ENCODE results near the gene PNPO. TPM values are rescaled to one million over a fixed set of nuclear protein-coding genes. Genes with fewer than 3 reads are reported as not detected.

The PNPO gene
- total RNA-seq, 2 experiments from 2014 or later: 14.7 to 33.8 TPM

DNA sequence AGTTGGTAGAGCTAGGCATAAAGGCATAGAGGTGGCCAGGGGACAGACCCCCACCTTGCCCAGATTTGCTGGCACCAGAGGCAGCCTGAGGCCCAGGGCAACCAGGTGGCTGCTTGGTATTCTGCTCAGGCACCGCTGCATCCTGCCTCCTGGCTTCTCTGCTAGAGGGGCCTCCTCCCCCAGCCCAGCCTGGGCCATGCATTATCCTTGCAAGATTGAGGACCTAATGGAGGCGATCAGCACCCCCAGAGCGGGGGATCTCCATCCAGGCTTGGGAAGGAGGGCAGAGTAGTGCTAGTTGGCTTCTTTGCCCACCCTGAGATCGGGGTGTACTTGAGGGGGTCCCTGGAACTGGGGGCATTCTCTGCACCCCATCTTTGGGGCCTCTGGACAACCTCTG, 53.4 kb downstream of the PNPO start:
- no peaks in the 10 kb centered on the region for H3K4me1 ChIP-seq (ENCODE audit: insufficient read depth, low read length, poor library complexity, severe bottlenecking)
- no peaks in the 10 kb centered on the region for H3K36me3 ChIP-seq (ENCODE audit: insufficient read depth, low read length)
- H3K9me3 ChIP-seq (ENCODE audit: low read length): no peaks in the 10 kb centered on the region
- intact Hi-C loops (cut with micrococcal nuclease; ENCODE audit: unreplicated experiment): no loop called here
- H3K27ac ChIP-seq (ENCODE audit: low read depth, low read length, poor library complexity, severe bottlenecking): no peak overlapping the region
- H3K79me2 ChIP-seq (ENCODE audit: insufficient read depth, low read depth, low read length): no peaks in the 10 kb centered on the region
- H3K4me2 ChIP-seq (ENCODE audit: low read length): no peak overlapping the region
- H4K20me1 ChIP-seq (ENCODE audit: insufficient read depth, low read length): no peaks in the 10 kb centered on the region
- TF ChIP-seq, protein P1, sequence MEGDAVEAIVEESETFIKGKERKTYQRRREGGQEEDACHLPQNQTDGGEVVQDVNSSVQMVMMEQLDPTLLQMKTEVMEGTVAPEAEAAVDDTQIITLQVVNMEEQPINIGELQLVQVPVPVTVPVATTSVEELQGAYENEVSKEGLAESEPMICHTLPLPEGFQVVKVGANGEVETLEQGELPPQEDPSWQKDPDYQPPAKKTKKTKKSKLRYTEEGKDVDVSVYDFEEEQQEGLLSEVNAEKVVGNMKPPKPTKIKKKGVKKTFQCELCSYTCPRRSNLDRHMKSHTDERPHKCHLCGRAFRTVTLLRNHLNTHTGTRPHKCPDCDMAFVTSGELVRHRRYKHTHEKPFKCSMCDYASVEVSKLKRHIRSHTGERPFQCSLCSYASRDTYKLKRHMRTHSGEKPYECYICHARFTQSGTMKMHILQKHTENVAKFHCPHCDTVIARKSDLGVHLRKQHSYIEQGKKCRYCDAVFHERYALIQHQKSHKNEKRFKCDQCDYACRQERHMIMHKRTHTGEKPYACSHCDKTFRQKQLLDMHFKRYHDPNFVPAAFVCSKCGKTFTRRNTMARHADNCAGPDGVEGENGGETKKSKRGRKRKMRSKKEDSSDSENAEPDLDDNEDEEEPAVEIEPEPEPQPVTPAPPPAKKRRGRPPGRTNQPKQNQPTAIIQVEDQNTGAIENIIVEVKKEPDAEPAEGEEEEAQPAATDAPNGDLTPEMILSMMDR (conservative IDR thresholded peaks at IDR 0.05; ENCODE audit: low read length): no peak
- TF ChIP-seq EZH2phosphoT487 (IDR thresholded peaks at IDR 0.05; ENCODE audit: borderline replicate concordance, low read depth, low read length): no peak
- H2AFZ ChIP-seq (ENCODE audit: low read length): no peak overlapping the region
- H3K4me3 ChIP-seq (ENCODE audit: low read depth, low read length, poor library complexity, severe bottlenecking): no peak overlapping the region
- no TSS peak for BruUV-seq (replicated peaks)
- POLR2A ChIA-PET: no interaction called here
- CTCF ChIA-PET (ENCODE audit: unreplicated experiment): no interaction called here
- no peaks in the 10 kb centered on the region for H3K9me2 ChIP-seq (ENCODE audit: insufficient read depth, low read length)
- no peak for DNase-seq (ENCODE audit: low spot score)

DNA sequence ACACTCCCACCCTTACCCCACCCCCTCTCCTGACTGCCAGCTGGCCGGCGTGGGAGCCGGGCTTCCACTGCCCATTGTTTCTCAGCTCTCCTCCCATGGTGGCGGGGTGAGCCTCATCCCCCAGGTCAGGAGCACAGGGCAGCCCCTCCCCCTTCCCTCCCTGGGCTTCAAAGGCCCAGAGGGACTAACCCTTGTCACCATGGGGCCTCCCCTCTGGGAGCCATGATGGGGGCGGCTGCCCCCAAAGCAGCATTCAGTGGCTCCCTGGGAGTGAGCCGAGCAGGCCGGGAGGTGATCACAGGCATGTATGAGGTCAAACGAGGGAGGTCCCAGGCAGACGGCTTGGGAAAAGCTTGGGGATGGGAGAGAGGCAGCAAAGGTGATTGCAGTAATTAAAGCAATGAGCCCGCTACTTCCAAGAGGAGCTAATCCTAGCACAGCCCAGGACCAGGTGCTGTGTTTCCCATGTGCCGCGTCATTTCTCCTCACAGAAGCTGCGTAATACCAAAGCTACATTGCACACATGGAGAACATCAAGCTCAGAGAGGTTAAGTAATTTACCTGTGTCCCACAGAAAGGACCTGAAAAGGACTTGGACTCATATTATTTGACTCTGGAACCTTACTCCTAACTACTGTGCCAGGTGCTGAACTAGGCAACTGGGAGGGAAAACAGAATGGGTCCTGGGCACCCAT, 54.0 kb downstream of the PNPO start:
- no peaks in the 10 kb centered on the region for H3K79me2 ChIP-seq (ENCODE audit: insufficient read depth, low read depth, low read length)
- H4K20me1 ChIP-seq (ENCODE audit: insufficient read depth, low read length): no peaks in the 10 kb centered on the region
- no peaks in the 10 kb centered on the region for H3K9me2 ChIP-seq (ENCODE audit: insufficient read depth, low read length)
- H3K36me3 ChIP-seq (ENCODE audit: insufficient read depth, low read length): no peaks in the 10 kb centered on the region
- TF ChIP-seq, protein P1 (conservative IDR thresholded peaks at IDR 0.05; ENCODE audit: low read length): no peak
- TF ChIP-seq EZH2phosphoT487 (IDR thresholded peaks at IDR 0.05; ENCODE audit: borderline replicate concordance, low read depth, low read length): no peak
- DNase-seq (ENCODE audit: low spot score): no peak
- H3K4me2 ChIP-seq (ENCODE audit: low read length): no peak overlapping the region
- no TSS peak for BruUV-seq (replicated peaks)
- no peaks in the 10 kb centered on the region for H3K4me1 ChIP-seq (ENCODE audit: insufficient read depth, low read length, poor library complexity, severe bottlenecking)
- H3K27ac ChIP-seq (ENCODE audit: low read depth, low read length, poor library complexity, severe bottlenecking): no peak overlapping the region
- H3K9me3 ChIP-seq (ENCODE audit: low read length): no peaks in the 10 kb centered on the region
- no peak overlapping the region for H3K4me3 ChIP-seq (ENCODE audit: low read depth, low read length, poor library complexity, severe bottlenecking)
- H2AFZ ChIP-seq (ENCODE audit: low read length): no peak overlapping the region
- intact Hi-C loops (cut with micrococcal nuclease; ENCODE audit: unreplicated experiment): no loop called here
- ChIA-PET POLR2A (no interaction called here), CTCF (ENCODE audit: unreplicated experiment) (no interaction called here)

DNA sequence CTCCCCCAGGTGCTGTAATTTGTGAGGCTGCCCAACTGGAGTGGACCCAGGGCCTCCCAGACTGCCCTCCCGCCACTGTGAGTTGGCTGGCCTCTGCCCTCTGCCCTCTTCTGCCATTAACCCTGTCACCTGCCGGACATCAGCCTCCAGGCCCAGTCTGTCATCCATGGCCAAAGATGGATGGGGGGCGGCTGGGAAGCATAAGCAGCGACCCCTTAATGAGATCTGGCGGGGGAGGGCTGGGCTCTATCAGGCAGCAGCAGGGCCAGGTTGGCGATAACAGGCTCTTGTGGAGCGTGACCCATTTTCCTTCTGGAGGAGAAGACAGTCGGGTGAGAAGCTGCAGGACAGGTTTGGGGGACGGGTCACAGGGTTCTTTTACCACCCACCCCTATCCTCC, 54.8 kb downstream of the PNPO start:
- Histone ChIP-seq H2AFZ (ENCODE audit: low read length) (no peak overlapping the region), H3K4me1 (ENCODE audit: insufficient read depth, low read length, poor library complexity, severe bottlenecking) (no peaks in the 10 kb centered on the region), H3K4me3 (ENCODE audit: low read depth, low read length, poor library complexity, severe bottlenecking) (no peak overlapping the region), H3K9me2 (ENCODE audit: insufficient read depth, low read length) (no peaks in the 10 kb centered on the region), H3K9me3 (ENCODE audit: low read length) (no peaks in the 10 kb centered on the region), H3K27ac (ENCODE audit: low read depth, low read length, poor library complexity, severe bottlenecking) (no peak overlapping the region), H4K20me1 (ENCODE audit: insufficient read depth, low read length) (no peaks in the 10 kb centered on the region), H3K79me2 (ENCODE audit: insufficient read depth, low read depth, low read length) (no peaks in the 10 kb centered on the region), H3K4me2 (ENCODE audit: low read length) (no peak overlapping the region), H3K36me3 (ENCODE audit: insufficient read depth, low read length) (no peaks in the 10 kb centered on the region)
- intact Hi-C loops (cut with micrococcal nuclease; ENCODE audit: unreplicated experiment): no loop called here
- ChIA-PET POLR2A (no interaction called here), CTCF (ENCODE audit: unreplicated experiment) (no interaction called here)
- no peak for DNase-seq (ENCODE audit: low spot score)
- TF ChIP-seq, protein P1 (conservative IDR thresholded peaks at IDR 0.05; ENCODE audit: low read length): no peak
- TF ChIP-seq EZH2phosphoT487 (IDR thresholded peaks at IDR 0.05; ENCODE audit: borderline replicate concordance, low read depth, low read length): no peak
- no TSS peak for BruUV-seq (replicated peaks)

Measured in OCI-LY7 (cell line).